ENCODE results near the gene NAB1.
A peak's percentile ranks its signal among the peaks of the same experiment; 100 is the strongest.

NAB1 gene

DNA sequence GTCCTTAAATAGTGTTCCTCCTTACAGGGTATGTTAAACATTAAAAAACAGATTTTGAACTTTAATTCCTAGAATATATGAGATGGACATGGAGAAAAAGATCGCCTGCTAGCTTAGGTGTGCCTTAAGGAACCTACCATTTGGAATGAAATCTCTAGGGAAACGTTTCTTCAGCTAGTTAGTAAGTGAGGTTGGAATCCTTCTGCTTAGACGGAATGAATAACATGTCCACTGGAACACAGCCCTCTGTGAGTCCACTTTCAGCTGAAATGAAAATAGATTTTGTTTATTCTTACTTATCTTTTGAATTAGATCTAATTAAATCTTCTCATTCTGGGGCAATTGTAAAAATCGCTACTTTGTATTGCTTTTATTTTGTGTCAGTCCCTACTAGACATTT is 28.4 kb downstream of the NAB1 start:
- no peak for DNase-seq (ENCODE audit: low read depth)
- TF ChIP-seq CTCF (IDR thresholded peaks at IDR 0.05; ENCODE audit: low read length, missing control alignments) = no peak
- H3K4me3 ChIP-seq (replicated peaks; ENCODE audit: low read depth, low read length) = no peak overlapping the region

DNA sequence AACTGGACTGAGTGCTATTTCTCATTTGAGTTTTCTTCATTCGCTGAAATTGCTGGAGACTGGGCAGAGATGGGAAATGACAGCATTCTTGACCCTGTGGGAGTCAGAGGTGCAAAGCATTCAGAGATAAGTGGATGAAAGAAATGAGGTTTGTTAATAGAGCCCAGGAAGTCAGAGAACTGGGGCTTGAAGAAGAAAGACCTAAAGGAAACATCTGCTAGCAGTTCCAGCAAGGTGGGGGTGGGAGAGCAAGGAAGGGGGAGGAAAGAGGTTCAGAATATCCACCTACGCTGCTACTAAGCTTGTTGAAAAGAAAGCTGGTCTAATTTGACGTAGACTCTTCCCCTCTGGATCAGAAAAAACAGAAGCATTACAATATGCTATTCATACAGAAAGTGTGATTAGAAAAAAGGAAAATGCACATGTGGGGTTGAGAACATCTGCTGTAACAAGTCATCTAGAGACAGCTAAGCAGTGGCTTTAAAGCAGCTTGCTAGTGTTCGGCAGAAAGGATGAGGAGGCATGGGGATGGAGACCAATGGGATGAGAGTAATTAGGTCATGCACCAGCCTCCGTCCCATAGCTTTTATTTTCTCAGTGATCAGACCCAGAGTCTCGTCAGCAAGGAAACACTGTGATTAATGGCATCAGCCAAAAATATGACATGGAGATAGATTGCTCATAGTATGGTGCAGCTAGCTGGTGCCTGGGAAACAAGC is 29.7 kb downstream of the NAB1 start:
- H3K4me3 ChIP-seq (replicated peaks; ENCODE audit: low read depth, low read length) = peak overlapping the region; percentile 2
- peak; percentile 79 for DNase-seq (ENCODE audit: low read depth)
- TF ChIP-seq CTCF (IDR thresholded peaks at IDR 0.05; ENCODE audit: low read length, missing control alignments) = no peak

GRCh38 chr2:190679391-190679790 is 30.5 kb downstream of the NAB1 start:
- DNase-seq (ENCODE audit: low read depth) = no peak
- no peak overlapping the region for H3K4me3 ChIP-seq (replicated peaks; ENCODE audit: low read depth, low read length)
- no peak for TF ChIP-seq CTCF (IDR thresholded peaks at IDR 0.05; ENCODE audit: low read length, missing control alignments)

DNA sequence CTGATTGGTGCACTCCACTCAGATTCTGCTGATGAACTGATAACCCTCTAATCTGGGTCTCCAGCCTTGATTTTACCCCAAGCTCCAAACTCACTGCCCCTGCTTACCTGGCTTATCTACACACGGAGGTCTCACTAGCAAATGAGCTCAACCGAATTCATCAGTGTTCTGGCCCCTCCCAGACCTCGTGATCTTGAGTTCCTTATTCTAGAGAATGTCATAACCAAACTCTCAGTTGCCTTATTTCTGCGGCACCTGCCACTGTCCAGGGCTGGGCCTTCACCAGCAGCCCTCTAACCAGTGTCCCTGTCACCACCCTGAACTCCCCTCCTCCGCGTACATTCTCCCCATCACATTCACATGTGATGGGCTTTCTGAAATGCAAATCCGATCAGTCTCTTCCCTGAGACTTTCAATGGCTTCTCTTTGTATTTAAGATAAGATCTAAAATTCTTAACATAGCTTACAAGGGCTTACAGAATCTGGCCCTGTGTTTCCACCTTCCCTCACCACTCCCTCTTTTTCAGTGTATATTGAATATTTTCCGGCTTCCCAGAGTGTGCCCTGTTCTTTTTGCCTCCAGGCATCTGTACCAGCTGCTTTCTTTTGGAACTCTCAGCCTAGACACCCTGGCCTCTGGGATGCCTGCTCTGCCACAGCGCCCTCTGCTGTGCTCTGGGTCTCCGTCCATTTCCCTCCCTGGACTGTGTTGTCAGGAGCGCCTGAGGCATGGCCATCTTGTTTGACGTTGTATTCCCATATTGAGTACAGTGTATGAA is 31.1 kb downstream of the NAB1 start:
- peak; percentile 34 for DNase-seq (ENCODE audit: low read depth)
- no peak overlapping the region for H3K4me3 ChIP-seq (replicated peaks; ENCODE audit: low read depth, low read length)
- peak; percentile 48 for TF ChIP-seq CTCF (IDR thresholded peaks at IDR 0.05; ENCODE audit: low read length, missing control alignments)

DNA sequence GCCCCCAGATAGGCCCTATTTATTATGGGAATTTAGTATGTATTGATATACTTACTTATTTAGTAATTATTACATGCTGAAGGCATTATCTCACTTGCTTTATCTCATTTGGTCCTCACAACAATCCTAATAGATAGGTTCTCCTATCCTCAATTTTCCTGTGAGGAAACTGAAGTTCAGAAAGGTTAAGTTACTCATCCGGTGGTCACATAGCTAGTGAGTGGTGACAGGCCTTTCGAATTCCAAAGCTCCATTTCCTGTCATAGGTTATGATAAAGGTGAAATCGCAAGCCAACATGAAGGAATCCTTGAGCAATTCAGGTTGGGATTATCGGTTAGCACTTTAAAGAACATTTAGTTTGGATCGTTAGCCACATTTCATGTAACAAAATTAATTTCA is 33.3 kb downstream of the NAB1 start:
- DNase-seq (ENCODE audit: low read depth) = peak; percentile 38
- no peak overlapping the region for H3K4me3 ChIP-seq (replicated peaks; ENCODE audit: low read depth, low read length)
- no peak for TF ChIP-seq CTCF (IDR thresholded peaks at IDR 0.05; ENCODE audit: low read length, missing control alignments)

DNA sequence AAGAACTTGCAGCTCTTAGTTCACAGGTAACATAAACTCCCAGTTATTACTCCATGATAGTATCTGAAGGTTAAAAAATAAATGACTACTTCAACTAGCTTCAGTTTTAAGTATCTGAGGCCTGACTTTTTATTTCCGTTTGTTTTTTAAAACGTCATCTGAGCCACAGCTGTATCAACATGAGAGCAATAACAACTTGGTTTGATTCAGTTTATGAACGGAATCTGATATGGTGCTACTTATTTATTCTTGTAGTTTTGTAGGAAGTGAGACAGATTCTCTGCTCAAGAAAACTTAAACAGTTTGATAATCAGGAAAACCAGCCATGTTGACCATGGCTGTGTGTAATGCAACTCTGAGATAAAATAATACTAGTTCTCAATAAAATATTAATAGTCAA is 34.9 kb downstream of the NAB1 start:
- H3K4me3 ChIP-seq (replicated peaks; ENCODE audit: low read depth, low read length) = no peak overlapping the region
- TF ChIP-seq CTCF (IDR thresholded peaks at IDR 0.05; ENCODE audit: low read length, missing control alignments) = no peak
- DNase-seq (ENCODE audit: low read depth) = no peak
